ENCODE measurements around the gene TMEM131L.
"Not testable (repeated sequence)": the region's sequence is repeated elsewhere in the genome, so short reads cannot be mapped to it uniquely, and the experiment has no call there.

Gene TMEM131L

DNA sequence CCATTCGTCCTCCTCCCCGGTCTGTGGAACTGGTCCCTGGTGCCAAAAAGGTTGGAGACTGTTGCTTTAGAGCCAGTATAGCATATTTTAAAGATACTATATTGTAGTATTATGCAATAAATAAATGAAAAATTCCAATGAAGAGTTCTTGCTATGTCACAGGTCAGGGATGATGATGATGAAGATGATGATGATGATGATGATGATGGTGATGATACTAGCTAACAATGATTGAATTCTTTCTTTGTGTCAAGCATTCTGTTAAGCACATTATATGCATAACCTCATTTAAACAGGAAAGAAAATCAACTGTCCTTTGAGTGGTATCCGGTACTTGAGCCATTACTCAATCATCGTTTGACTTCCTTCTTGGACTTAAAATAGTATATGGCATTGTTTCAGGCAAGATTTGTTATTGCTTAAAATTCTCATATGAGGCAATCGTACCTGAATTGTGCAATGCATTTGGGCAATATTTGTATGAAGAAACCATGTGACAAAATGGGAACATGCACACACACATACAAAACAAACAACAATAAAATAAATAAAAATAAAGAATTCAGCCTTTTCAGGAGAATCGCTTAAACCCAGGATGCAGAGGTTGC, 195.2 kb downstream of the TMEM131L start:
- no peak overlapping the region for H3K4me3 ChIP-seq (ENCODE audit: low read depth, low read length)
- no peak for DNase-seq (ENCODE audit: low read depth, low spot score)
- CTCF ChIA-PET = no interaction called here
- POLR2A ChIA-PET = no interaction called here
- TF ChIP-seq, protein P1, sequence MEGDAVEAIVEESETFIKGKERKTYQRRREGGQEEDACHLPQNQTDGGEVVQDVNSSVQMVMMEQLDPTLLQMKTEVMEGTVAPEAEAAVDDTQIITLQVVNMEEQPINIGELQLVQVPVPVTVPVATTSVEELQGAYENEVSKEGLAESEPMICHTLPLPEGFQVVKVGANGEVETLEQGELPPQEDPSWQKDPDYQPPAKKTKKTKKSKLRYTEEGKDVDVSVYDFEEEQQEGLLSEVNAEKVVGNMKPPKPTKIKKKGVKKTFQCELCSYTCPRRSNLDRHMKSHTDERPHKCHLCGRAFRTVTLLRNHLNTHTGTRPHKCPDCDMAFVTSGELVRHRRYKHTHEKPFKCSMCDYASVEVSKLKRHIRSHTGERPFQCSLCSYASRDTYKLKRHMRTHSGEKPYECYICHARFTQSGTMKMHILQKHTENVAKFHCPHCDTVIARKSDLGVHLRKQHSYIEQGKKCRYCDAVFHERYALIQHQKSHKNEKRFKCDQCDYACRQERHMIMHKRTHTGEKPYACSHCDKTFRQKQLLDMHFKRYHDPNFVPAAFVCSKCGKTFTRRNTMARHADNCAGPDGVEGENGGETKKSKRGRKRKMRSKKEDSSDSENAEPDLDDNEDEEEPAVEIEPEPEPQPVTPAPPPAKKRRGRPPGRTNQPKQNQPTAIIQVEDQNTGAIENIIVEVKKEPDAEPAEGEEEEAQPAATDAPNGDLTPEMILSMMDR (IDR thresholded peaks at IDR 0.05; ENCODE audit: insufficient read depth, low read length, missing control alignments) = no peak

DNA sequence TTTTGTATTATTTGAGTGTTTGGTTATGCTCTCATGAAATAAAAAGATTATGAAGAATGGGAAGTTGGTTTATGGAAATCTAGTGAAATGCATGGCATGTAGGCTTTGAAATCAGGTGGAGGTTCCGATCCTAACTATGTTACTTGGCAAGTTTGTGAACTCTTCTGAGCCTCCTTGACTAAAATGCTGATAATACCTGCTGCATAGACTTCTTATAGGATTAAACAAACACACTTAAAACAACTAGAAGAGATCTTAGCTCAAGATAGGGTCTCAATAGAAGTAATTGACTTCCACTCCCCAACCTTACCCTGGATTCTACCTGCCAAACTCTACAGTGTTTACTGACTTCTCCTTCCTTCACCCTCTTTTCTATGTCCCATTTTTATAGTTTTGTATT, 195.7 kb downstream of the TMEM131L start:
- ChIA-PET CTCF (no interaction called here), POLR2A (no interaction called here)
- TF ChIP-seq, protein P1 (IDR thresholded peaks at IDR 0.05; ENCODE audit: insufficient read depth, low read length, missing control alignments) = no peak
- H3K4me3 ChIP-seq (ENCODE audit: low read depth, low read length) = no peak overlapping the region
- no peak for DNase-seq (ENCODE audit: low read depth, low spot score)

DNA sequence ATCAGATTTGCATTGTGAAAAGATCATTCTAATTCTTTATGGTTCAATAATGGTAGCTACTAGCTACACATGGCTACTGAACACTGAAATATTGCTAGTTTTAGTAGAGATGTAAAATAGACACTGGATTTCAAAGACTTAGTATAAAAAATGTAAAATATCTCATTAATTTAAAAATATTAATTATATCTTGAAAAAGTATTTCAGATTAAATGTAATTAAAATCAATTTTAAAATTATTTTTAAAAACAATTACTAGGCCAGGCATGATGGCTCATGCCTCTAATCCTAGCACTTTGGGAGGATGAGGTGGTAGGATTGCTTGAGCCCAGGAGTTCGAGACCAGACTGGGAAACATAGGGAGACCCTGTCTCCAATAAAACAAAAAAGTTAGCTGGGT, 197.5 kb downstream of the TMEM131L start:
- no peak overlapping the region for H3K4me3 ChIP-seq (ENCODE audit: low read depth, low read length)
- ChIA-PET POLR2A (no interaction called here), CTCF (no interaction called here)
- TF ChIP-seq, protein P1 (IDR thresholded peaks at IDR 0.05; ENCODE audit: insufficient read depth, low read length, missing control alignments) = no peak
- no peak for DNase-seq (ENCODE audit: low read depth, low spot score)

DNA sequence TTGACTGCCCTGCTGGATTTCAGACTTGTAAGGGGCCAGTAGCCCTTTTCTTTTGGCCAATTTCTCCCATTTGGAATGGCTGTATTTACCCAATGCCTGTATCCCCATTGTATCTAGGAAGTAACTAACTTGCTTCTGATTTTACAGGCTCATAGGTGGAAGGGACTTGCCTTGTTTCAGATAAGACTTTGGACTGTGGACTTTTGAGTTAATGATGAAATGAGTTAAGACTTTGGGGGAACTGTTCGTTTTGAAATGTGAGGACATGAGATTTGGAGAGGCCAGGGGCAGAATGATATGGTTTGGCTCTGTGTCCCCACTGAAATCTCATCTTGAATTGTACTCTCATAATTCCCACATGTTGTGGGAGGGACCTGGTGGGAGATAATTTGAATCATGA, 200.3 kb downstream of the TMEM131L start:
- CTCF ChIA-PET; POLR2A ChIA-PET; H3K4me3 ChIP-seq (ENCODE audit: low read depth, low read length); DNase-seq (ENCODE audit: low read depth, low spot score): not testable (repeated sequence)

DNA sequence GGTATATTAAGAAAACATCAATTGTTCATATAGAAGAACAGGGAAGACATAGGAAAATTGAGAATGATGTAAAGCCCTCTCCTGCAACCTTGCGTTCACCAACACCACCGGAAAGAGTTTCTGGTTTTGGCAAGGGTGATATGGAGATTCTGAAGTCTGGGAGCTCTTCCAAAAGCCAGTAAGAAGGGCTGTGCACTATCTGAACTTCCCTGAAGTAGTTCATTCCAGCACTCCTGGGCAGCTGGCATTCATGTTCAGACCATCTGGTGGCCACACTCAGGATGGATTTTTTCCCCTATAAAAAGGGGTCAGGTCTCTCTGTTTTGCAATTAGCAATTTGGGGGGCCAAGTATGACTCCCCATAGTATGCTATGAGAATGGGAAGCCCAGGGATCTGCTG, 202.5 kb downstream of the TMEM131L start:
- DNase-seq (ENCODE audit: low read depth, low spot score) = no peak
- CTCF ChIA-PET = no interaction called here
- TF ChIP-seq, protein P1 (IDR thresholded peaks at IDR 0.05; ENCODE audit: insufficient read depth, low read length, missing control alignments) = no peak
- POLR2A ChIA-PET = no interaction called here
- H3K4me3 ChIP-seq (ENCODE audit: low read depth, low read length) = no peak overlapping the region

DNA sequence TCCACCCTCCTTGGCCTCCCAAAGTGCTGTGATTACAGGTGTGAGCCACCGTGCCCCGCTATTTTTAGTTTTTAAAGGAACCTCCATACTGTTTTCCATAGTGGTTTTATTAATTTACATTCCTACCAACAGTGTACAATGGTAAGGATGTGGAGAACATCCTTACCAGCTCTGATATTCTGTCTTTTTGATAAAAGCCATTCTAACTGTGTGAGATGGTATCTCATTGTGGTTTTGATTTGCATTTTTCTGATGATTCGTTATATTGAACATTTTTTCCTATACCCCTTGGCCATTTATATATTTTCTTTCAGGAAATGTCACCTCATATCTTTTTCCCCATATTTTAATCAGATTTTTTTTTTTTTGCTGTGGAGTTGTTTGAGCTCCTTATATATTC, 203.7 kb downstream of the TMEM131L start:
- CTCF ChIA-PET = interaction anchor here (0.8 to 1.0 kb wide), 2 partner anchors 9 to 27 kb away, joined by 3 read pairs; no protein-coding TSS in a partner anchor
- no peak overlapping the region for H3K4me3 ChIP-seq (ENCODE audit: low read depth, low read length)
- POLR2A ChIA-PET = no interaction called here
- no peak for DNase-seq (ENCODE audit: low read depth, low spot score)
- TF ChIP-seq, protein P1 (IDR thresholded peaks at IDR 0.05; ENCODE audit: insufficient read depth, low read length, missing control alignments) = no peak

DNA sequence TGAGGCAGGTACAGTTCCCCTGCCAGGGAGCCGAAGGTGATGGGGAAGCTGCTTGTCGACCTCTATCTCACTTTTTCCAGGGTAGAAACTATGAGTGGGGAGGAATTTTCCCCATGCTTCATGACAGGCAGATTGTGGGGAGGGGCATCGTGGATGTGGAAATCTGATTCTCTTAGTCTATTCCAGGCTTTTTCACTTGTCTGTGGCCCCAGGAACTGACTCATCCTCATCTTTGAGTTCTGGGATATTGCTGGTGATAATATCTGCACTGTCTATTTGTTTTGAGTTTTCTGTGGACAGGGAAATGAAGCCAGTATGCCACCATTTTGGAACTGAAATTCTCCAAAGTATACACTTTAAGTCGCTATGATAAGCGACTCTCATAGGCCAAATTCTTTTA, 210.3 kb downstream of the TMEM131L start:
- CTCF ChIA-PET = no interaction called here
- DNase-seq (ENCODE audit: low read depth, low spot score) = no peak
- TF ChIP-seq, protein P1 (IDR thresholded peaks at IDR 0.05; ENCODE audit: insufficient read depth, low read length, missing control alignments) = no peak
- H3K4me3 ChIP-seq (ENCODE audit: low read depth, low read length) = no peak overlapping the region
- POLR2A ChIA-PET = no interaction called here

Data from AG04449 (cell line).